GM18507 (cell line): Measurements from ENCODE around the gene LUC7L3.
"Not testable (repeated sequence)": the region's sequence is repeated elsewhere in the genome, so short reads cannot be mapped to it uniquely, and the experiment has no call there.

Source experiments
- DNase-seq: peaks from one replicate; pipeline ENCODE4 v3.0.0; 2011; ENCODE audit warnings: low read depth; ENCODE audit not compliant: insufficient read length; ENCODE audit errors: extremely low spot score
- FAIRE-seq: peaks from 2 replicates; lab custom pipeline; 2011; peaks lifted over from hg19 to GRCh38; lab: Jason Lieb, UNC

The LUC7L3 gene

DNA sequence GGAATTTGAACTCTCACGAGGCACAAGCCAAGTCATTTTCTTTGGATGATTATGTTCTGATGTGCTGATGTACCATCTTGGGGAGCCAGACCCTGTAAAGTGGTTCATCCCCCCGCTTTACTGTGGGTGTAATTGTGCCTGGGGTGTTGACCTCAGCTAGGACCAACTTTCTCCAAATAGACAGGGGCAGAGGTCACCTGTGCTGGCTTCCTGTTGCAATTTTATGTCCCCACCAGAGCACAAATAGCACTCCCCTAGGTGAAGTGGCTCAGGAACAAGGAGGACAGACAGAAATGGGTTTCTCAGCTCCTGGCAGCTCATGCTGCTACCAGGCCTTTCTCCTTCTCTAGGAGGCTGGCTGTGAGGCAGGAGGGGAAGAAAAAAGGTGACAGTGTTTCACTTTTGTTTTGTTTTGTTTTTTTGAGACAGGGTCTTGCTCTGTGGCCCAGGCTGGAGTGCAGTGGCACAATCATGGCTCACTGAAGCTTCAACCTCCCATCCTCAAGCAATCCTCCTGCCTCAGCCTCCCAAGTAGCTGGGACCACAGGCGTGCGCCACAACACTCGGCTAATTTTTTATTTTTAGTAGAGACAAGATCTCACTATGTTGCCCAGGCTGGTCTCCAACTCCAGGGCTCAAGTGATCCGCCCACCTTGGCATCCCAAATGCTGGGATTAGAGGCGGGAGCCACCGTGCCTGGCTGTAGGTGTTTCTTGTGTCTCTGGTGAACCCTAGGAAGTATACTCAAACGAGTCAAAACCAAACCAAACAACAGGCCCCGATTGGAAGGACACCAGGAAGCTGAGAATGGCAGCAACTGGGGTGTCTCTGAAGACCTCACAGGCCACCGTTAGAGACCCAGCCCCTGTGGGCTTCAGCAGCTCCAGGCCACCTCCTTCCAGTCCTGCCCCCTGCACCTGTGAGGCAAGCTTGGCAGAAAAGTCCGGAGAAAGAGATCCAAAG is 83.5 kb downstream of the LUC7L3 start:
- DNase-seq (no peak), FAIRE-seq (no peak)

DNA sequence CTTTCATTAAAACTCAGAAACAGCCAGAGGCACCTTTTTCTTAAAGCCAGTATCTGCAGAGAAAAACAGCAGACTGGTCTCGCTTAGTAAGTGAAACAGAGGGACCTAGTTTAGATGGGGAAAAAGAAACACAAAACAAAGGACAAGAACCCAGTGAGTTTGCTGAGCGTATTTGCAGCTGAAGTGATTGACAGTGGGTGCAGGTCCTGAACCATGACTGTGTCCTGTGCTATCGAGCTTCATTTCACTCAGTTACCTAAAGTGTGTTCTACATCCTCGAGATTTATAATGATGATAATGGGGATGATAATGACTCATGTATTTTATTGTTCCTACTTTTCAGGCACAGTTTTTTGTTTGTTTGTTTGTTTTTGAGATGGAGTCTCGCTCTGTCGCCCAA is 84.3 kb downstream of the LUC7L3 start:
- FAIRE-seq: no peak
- DNase-seq: no peak

DNA sequence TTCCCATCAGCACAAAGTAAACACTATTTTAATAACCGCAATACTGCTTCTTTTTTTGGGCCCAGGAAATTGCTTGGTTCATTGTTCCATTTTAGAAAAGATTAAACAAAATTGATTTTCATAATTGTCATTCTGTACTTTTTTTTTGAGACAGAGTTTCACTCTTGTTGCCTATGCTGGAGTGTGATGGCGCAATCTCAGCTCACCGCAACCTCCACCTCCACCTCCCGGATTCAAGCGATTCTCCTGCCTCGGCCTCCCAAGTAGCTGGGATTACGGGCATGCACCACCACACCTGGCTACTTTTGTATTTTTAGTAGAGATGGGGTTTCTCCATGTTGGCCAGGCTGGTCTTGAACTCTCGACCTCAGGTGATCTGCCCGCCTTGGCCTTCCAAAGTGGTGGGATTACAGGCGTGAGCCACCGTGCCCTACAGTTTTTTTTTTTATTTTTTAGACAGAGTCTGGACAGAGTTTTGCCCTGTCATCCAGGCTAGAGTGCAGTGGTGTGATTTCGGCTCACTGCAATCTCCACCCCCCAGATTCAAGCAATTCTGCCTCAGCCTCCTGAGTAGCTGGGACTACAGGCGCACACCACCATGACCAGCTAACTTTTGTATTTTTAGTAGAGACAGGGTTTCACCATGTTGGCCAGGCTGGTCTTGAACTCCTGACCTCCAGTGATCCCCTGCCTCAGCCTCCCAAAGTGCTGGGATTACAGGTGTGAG is 85.5 kb downstream of the LUC7L3 start:
- DNase-seq, FAIRE-seq: not testable (repeated sequence)

DNA sequence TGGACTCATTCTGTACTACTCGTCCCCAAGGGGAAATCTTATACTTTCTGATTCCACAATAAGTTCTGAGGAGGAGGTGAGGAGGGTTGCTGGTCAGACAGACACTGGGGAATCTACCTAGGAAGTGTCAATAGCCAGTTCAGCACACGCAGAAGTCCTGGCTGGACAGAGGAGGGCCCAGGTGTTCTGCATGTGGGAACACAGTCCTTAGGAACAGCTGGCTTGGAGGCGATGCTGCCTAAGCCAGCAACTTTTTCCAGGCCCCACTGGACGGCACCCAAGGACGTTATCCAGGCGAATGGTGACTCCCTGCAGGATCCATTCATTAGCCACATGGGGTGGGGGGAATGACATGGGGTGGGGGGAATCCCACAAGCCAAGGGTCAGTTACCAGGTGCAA is 86.1 kb downstream of the LUC7L3 start:
- DNase-seq: no peak
- FAIRE-seq: no peak
